GM19455 (cell line): ENCODE data around the gene INSM2.

Experiments
- ATAC-seq: cut with Tn5 transposase; IDR thresholded peaks from one replicate; pipeline ENCODE4 v1.9.1; 2021; ENCODE audit not compliant: unreplicated experiment

The INSM2 gene

DNA sequence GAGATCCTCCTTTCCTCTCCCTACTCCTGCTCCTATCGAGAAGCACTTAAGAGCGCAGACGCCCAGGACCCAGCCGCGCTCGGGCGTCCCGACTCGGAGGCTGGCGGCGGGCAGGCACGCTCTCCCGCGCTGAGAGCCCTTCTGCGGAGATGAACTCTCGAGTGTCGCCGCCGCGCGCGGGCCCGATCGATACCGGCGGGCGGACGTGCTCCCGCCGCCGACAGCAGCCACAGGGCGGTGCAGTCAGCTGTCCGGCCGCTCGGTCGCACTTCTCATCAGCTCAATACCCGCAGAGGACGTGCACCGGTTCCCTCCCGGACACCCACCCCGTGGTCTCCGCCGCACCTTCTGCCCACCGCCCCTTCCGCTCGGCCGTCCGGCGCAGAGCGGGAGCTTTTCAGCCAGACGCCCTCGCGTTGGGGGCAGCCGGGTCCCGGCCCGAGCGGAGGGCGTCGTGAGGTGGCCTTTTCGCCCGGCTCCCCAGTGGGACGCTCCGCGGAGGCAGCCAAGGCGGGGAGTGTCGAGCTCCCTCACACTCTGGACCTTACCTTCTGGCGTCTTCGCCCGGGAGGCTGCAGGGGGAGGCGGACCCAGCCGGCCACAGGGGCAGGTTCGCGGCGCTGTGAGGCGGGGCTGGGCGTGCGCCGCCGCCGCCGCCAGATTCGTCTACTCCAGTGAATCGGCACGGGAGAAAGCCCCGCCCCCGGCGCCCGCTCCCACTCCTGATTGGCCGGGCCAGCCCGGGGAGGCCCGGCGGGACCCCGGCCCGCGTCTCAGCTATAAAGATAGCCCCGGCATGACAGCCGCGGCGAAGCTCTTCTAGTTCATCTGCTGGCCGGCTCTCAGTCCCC lies at the start of gene INSM2:
Gene INSM2, plus strand, starts transcription at position 808 of the 851 bp plus-strand sequence. CDS start 89 bp downstream, outside the sequence.
- peak; percentile 71 for ATAC-seq

DNA sequence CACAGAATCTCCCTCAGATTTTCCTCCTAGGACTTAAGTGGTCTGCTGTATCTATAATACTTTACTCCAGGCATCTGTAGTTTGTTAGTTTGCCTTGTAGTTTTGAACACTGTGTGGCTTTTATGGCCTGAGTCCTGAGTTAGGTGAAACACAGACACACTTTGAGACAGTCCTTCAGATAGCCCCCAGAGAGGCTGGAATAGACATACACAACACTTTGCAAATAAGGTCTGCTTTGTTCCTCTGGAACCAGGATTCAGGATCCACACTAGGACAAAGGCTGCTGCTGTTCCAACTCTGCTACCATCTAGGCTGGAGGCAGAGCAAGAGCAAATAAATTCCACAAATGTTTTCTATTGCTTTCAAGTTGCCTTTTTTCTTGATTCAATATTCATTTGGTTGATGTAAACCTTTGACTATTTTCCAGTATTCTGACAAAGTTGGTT lies 41.4 kb upstream of the INSM2 start:
- no peak for ATAC-seq

DNA sequence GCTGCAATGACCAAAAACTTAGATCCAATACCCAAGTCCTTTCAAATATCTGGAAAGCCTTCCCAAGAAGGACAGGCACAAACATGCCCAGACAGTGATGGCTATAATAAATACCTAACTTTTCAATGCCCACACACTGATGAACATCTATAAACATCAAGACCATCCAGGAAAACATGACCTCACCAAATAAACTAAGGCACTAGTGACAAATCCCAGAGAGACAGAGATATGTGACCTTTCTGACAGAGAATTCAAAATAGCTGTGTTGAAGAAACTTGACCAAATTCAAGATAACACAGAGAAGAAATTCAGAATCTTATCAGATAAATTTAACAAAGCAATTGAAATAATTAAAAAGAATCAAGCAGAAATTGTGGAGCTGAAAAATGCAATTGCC lies 38.7 kb upstream of the INSM2 start:
- ATAC-seq: no peak

DNA sequence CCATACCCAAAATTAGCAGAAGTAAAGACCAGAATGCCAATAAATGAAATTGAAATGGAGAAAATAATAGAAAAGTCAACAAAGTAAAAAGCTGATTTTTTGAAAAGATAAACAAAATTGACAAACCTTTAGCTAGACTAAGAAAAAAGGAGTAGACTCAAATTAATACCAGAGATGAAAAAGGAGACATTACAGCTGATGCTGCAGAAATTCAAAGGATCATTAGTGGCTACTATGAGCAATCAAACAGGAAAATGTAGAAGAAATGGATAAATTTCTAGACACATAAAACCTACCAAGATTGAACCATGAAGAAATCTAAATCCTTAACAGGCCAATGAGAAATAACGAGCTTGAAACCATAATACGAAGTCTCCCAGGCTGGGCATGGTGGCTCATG lies 34.8 kb upstream of the INSM2 start:
- ATAC-seq: no peak

- no peak for ATAC-seq
Measured at GRCh38 chr14:35503646-35504045, 30.3 kb upstream of the INSM2 start.

GRCh38 chr14:35504260-35504659 lies 29.7 kb upstream of the INSM2 start:
- no peak for ATAC-seq

DNA sequence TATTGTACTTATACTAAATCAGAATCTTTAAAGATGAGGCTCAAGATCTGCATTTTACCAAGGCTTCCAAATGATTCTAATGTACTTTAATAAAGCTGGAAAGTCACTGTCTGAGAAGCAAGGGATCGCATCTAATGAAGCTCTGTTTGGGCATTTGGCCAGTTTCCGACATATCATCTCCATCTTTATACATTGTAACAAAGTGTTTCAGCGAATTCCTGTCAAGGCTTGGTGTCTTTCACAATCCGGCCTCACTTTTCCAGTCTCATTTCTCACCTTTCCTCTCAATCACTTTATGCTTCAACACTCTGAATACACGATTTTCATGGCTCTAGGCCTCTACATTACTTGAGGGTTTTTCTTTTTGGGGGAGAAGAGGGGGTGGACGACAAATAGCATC lies 27.5 kb upstream of the INSM2 start:
- ATAC-seq: no peak

- no peak for ATAC-seq
Measured at GRCh38 chr14:35506927-35507326, 27.0 kb upstream of the INSM2 start.

DNA sequence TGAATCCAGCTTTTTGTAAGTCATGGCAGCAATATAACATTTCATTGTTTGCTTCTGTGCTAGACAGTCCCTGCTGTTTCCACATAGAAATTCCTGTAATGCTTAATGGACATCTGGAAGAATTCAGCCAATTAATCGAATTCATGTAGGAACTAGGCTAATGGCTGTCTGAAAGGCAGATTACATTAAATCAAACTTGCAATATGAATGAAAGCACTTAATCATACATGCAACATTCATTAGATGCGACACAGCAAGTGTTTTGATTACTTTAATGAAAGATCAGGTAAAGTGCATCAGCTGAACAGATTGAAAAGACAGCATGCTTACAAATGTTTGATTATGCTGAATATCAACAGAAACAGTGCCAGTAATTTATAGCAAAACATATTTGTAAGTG lies 24.1 kb upstream of the INSM2 start:
- ATAC-seq: no peak

DNA sequence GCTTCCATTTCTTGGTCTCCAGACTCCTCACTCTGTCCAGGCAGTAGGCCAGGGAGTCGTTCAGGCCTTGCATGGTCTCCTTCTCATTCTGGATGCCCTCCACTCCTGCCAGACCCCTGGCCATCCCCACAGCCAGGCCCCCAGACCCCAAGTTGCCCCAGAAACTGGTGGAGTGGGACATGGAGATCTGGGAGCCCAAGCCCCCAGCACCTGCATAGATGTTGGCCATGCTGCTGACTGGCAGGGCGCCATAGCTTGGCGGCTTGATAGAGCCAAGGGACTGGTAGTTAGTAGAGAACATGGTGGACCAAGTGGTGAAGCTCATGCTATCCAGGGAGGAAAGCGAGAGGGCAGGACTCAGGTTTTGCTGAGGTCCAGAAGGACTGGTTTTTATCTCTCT lies 21.2 kb upstream of the INSM2 start:
- ATAC-seq: no peak

- ATAC-seq: no peak
Measured at GRCh38 chr14:35515916-35516315, 18.0 kb upstream of the INSM2 start.

- no peak for ATAC-seq
Measured at GRCh38 chr14:35519986-35520385, 14.0 kb upstream of the INSM2 start.

GRCh38 chr14:35525695-35526094 lies 8.3 kb upstream of the INSM2 start:
- ATAC-seq: no peak

DNA sequence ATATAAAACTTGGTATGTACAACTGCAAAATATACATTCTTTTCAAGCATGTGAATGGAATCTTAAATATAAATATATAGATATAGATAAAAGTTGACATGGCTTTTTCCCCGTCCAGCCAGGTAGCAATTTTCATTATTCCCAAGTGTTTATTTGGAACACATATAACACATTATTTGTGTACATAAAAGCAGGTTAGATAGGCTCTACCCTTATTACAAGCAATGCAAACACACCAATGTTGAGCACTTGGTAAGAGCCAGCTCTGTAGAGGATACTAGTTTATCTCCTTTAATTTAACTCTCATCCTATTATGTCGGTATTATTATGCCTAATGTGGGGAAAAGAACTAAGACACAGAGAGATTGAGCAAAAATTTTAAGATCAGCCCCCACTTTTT lies 7.0 kb upstream of the INSM2 start:
- ATAC-seq: no peak

GRCh38 chr14:35531960-35532747 lies 1.8 kb upstream of the INSM2 start:
- ATAC-seq: no peak

DNA sequence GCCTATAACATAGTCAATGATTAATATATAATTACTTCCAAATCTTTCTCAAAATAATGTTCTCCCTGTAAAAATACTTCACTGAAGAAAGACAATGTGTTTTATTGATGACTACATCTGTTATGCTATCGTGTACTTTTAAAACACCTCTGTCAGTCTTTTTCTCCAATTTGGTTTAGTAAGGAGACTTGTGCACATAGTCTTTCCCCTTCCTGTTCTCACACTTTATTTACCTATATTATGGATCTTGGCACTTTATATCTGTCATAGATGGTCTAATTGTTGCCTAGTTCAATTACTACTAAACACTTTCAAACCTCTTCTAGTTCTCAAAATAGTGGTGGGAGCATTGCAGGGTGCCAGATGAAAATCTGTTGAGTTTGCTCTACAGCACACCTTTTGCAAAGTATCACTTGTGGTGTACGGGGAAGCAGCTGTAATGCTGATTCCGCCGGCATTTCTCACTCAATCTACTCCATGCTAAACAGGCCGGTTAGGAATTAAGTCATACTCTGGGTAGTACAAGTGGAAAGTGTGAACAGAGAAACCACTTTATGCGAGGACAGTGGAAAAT lies 1.1 kb upstream of the INSM2 start:
- no peak for ATAC-seq

- ATAC-seq: no peak
Measured at GRCh38 chr14:35534208-35534872, 376 bp downstream of the INSM2 start.

DNA sequence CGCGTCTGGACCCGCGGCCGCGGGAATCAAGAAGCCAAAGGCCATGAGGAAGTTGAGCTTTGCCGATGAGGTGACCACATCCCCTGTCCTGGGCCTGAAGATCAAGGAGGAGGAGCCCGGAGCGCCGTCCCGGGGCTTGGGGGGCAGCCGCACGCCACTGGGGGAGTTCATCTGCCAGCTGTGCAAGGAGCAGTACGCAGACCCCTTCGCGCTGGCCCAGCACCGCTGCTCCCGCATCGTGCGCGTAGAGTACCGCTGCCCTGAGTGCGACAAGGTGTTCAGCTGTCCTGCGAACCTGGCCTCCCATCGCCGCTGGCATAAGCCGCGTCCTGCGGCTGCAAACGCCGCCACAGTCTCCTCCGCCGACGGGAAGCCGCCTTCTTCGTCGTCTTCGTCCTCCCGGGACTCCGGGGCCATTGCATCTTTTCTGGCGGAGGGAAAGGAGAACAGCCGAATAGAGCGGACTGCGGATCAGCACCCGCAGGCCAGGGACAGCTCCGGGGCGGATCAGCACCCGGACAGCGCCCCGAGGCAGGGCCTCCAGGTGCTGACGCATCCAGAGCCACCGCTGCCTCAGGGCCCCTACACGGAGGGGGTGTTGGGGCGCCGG lies 1.0 kb downstream of the INSM2 start:
- peak; percentile 51 for ATAC-seq

GRCh38 chr14:35535483-35536112 lies 1.6 kb downstream of the INSM2 start:
- ATAC-seq: peak; percentile 5

DNA sequence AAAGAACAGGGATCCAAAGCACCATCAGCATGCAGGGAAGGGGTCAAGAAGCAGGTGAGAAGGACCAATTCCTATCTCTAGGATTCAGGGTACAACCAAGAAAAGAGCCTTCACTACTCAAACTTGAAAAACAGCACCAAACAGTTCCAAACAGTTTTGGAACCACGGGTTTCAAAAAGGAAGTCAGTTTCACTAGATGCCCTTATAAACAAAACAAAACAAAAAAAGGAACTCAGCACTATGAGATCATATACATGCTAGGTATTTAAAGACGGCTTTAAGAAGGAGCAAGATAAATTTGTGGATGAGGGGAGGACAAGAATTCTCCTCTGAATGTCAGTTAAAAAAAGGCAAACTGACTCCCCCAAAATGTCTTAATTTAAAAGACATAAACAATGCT lies 6.0 kb downstream of the INSM2 start:
- no peak for ATAC-seq
